ENCODE data around the gene CRACDL. TPM values are rescaled to one million over a fixed set of nuclear protein-coding genes. Genes with fewer than 3 reads are reported as not detected.

The CRACDL gene
- total RNA-seq, 1 donor from 2014 or later: 7.9 TPM

GRCh38 chr2:98804736-98805135 is 131.3 kb downstream of the CRACDL start:
- no peak for DNase-seq (ENCODE audit: low spot score)

- no peak for DNase-seq (ENCODE audit: low spot score)
These were observed 131.8 kb downstream of the CRACDL start for GRCh38 chr2:98804265-98804650.

- peak; percentile 51 for DNase-seq (ENCODE audit: low spot score)
These were observed 132.4 kb downstream of the CRACDL start for GRCh38 chr2:98803405-98804264.

- no peak for DNase-seq (ENCODE audit: low spot score)
These were observed 133.7 kb downstream of the CRACDL start for GRCh38 chr2:98802344-98802743.

- no peak for DNase-seq (ENCODE audit: low spot score)
These were observed 134.1 kb downstream of the CRACDL start for GRCh38 chr2:98801921-98802321.

- no peak for DNase-seq (ENCODE audit: low spot score)
These were observed 134.7 kb downstream of the CRACDL start for GRCh38 chr2:98801286-98801685.

- DNase-seq (ENCODE audit: low spot score): no peak
These were observed 135.5 kb downstream of the CRACDL start for GRCh38 chr2:98800330-98801064.

GRCh38 chr2:98799375-98800329 is 136.4 kb downstream of the CRACDL start:
- no peak for DNase-seq (ENCODE audit: low spot score)

GRCh38 chr2:98796775-98797544 is 139.1 kb downstream of the CRACDL start:
- no peak for DNase-seq (ENCODE audit: low spot score)

- DNase-seq (ENCODE audit: low spot score): no peak
These were observed 139.9 kb downstream of the CRACDL start for GRCh38 chr2:98795891-98796676.

GRCh38 chr2:98793897-98794830 is 141.9 kb downstream of the CRACDL start:
- DNase-seq (ENCODE audit: low spot score): no peak

- no peak for DNase-seq (ENCODE audit: low spot score)
These were observed 142.8 kb downstream of the CRACDL start for GRCh38 chr2:98793275-98793674.

GRCh38 chr2:98790221-98790620 is 145.8 kb downstream of the CRACDL start:
- DNase-seq (ENCODE audit: low spot score): peak; percentile 57

GRCh38 chr2:98787700-98788099 is 148.3 kb downstream of the CRACDL start:
- no peak for DNase-seq (ENCODE audit: low spot score)

GRCh38 chr2:98786179-98786578 is 149.8 kb downstream of the CRACDL start:
- no peak for DNase-seq (ENCODE audit: low spot score)

- DNase-seq (ENCODE audit: low spot score): no peak
These were observed 153.5 kb downstream of the CRACDL start for GRCh38 chr2:98782570-98782969.

- no peak for DNase-seq (ENCODE audit: low spot score)
These were observed 154.2 kb downstream of the CRACDL start for GRCh38 chr2:98781822-98782221.

GRCh38 chr2:98778741-98779483 is 157.1 kb downstream of the CRACDL start:
- DNase-seq (ENCODE audit: low spot score): no peak

All from mesenteric fat pad (tissue), 1 donor.